ENCODE results near the gene OCA2.

The OCA2 gene

DNA sequence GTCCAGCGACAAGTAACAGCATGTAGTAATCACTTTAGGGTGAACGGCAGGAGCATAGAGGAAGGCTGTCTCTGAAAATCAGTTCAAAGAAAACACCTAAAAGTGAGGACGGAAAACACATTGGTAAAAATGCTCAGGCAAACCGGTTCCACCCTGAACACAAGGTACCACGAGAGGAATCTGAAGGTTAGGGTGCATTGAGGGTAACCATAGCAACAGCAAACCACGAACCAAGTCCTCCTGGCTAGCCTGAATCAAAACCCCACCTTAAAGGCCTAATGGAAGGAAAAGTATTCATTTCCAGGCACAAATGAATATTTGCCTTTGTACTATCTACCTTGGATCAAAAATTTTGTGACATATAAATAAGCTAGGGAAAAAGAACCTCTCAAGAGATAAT is 315.0 kb downstream of the OCA2 start:
- in situ Hi-C loops (cut with HindIII; ENCODE audit: low pct_ligation_motif_present, low sequenced_read_pairs): no loop called here
- TF ChIP-seq, protein P1, sequence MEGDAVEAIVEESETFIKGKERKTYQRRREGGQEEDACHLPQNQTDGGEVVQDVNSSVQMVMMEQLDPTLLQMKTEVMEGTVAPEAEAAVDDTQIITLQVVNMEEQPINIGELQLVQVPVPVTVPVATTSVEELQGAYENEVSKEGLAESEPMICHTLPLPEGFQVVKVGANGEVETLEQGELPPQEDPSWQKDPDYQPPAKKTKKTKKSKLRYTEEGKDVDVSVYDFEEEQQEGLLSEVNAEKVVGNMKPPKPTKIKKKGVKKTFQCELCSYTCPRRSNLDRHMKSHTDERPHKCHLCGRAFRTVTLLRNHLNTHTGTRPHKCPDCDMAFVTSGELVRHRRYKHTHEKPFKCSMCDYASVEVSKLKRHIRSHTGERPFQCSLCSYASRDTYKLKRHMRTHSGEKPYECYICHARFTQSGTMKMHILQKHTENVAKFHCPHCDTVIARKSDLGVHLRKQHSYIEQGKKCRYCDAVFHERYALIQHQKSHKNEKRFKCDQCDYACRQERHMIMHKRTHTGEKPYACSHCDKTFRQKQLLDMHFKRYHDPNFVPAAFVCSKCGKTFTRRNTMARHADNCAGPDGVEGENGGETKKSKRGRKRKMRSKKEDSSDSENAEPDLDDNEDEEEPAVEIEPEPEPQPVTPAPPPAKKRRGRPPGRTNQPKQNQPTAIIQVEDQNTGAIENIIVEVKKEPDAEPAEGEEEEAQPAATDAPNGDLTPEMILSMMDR (IDR thresholded peaks at IDR 0.05; ENCODE audit: low read depth, low read length, missing control alignments): no peak
- no peaks in the 10 kb centered on the region for H3K36me3 ChIP-seq (replicated peaks)

DNA sequence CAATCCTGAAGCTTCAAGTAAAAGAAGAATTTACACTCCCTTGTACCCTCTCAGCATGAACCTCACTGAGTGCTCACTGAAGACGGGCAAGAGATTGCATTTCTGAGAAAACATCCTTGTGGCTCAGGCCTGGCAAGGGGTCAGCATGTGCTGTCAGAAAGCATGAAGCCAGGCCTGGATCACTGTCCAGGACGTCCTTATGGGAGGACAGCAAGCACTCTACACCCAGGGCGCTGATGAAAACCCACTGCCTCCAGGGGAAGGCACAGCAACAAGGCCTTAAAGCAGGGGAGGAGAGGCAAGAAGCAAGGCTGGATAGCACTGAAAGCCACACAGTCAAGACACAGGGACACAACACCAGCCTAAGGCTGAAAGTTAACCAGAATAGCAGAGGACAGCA is 315.4 kb downstream of the OCA2 start:
- TF ChIP-seq, protein P1 (IDR thresholded peaks at IDR 0.05; ENCODE audit: low read depth, low read length, missing control alignments): no peak

More for the DNA sequence above, 315.0 kb downstream of the OCA2 start:
- Histone ChIP-seq H3K27ac (no peak overlapping the region), H3K4me3 (ENCODE audit: low read depth, low read length) (no peak overlapping the region), H3K27me3 (replicated peaks) (no peaks in the 10 kb centered on the region)
- DNase-seq: no peak

DNA sequence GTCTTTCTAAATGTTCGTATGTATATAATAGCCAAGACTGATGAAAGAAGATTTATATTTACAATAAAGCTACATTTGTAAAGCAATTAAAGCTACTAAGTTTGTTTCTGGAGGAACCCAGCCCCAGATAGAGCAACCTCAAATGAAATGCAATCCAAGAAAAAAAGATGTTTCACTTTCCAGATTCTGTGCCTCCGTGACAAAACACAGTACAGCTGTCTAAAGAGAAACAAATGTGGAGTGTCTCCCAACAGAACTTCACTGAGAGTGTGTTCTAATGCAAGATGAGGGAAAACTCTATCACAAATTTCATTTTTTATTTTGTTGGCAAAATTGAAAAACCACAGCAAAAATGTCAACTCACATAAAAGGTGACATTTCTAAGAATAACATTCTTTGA is 317.0 kb downstream of the OCA2 start:
- H3K27me3 ChIP-seq (replicated peaks): no peaks in the 10 kb centered on the region
- no peak overlapping the region for H3K4me3 ChIP-seq (ENCODE audit: low read depth, low read length)
- TF ChIP-seq, protein P1 (IDR thresholded peaks at IDR 0.05; ENCODE audit: low read depth, low read length, missing control alignments): no peak
- H3K36me3 ChIP-seq (replicated peaks): no peaks in the 10 kb centered on the region
- no peak overlapping the region for H3K27ac ChIP-seq
- in situ Hi-C loops (cut with HindIII; ENCODE audit: low pct_ligation_motif_present, low sequenced_read_pairs): no loop called here
- DNase-seq: no peak

More for the DNA sequence above, 315.4 kb downstream of the OCA2 start:
- no peaks in the 10 kb centered on the region for H3K27me3 ChIP-seq (replicated peaks)
- no peaks in the 10 kb centered on the region for H3K36me3 ChIP-seq (replicated peaks)
- no peak overlapping the region for H3K27ac ChIP-seq
- DNase-seq: no peak
- in situ Hi-C loops (cut with HindIII; ENCODE audit: low pct_ligation_motif_present, low sequenced_read_pairs): no loop called here
- no peak overlapping the region for H3K4me3 ChIP-seq (ENCODE audit: low read depth, low read length)

DNA sequence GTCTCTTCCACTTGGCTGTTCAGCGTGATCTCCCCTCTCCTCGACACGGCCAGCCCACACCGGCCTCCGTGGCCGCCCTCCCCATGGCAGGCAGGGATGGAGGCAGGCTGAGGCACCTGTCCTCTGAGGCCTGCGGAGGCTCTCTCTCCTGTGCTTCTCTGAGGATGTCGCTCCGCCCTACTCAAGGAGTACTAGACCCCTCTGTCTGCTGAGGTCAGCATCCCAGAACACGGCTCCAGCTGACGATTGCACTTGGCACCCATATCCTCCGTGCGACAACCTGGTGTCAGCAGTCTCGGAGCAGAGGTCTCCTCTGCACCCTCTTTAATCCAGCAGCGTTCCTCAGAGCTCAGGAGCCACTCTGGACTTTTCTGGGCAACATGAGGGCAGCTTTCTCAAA is 322.6 kb downstream of the OCA2 start:
- no peak for DNase-seq
- Histone ChIP-seq H3K27ac (no peak overlapping the region), H3K27me3 (replicated peaks) (no peaks in the 10 kb centered on the region), H3K4me3 (ENCODE audit: low read depth, low read length) (no peak overlapping the region), H3K36me3 (replicated peaks) (no peaks in the 10 kb centered on the region)
- in situ Hi-C loops (cut with HindIII; ENCODE audit: low pct_ligation_motif_present, low sequenced_read_pairs): no loop called here
- TF ChIP-seq, protein P1 (IDR thresholded peaks at IDR 0.05; ENCODE audit: low read depth, low read length, missing control alignments): no peak

DNA sequence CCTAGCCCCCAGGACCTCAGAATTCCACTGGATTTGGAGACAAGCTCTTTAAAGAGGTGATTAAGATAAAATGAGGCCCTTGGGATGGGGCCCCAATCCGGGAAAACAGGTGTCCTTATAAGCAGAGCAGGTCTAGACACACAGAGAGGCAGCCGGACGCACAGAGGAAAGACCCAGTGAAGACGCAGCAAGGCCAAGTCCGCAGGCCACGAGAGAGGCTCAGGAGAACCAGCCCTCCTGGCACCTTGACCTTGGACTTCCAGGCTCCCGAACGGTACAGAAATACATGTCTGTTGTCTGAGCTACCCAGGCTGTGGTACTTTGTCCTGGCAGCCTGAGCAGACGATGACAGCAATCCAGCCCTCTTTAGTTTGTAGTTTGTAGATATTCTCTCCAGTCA is 324.5 kb downstream of the OCA2 start:
- no peaks in the 10 kb centered on the region for H3K27me3 ChIP-seq (replicated peaks)
- H3K27ac ChIP-seq: no peak overlapping the region
- TF ChIP-seq, protein P1 (IDR thresholded peaks at IDR 0.05; ENCODE audit: low read depth, low read length, missing control alignments): no peak
- H3K36me3 ChIP-seq (replicated peaks): no peaks in the 10 kb centered on the region
- DNase-seq: no peak
- in situ Hi-C loops (cut with HindIII; ENCODE audit: low pct_ligation_motif_present, low sequenced_read_pairs): no loop called here
- no peak overlapping the region for H3K4me3 ChIP-seq (ENCODE audit: low read depth, low read length)

DNA sequence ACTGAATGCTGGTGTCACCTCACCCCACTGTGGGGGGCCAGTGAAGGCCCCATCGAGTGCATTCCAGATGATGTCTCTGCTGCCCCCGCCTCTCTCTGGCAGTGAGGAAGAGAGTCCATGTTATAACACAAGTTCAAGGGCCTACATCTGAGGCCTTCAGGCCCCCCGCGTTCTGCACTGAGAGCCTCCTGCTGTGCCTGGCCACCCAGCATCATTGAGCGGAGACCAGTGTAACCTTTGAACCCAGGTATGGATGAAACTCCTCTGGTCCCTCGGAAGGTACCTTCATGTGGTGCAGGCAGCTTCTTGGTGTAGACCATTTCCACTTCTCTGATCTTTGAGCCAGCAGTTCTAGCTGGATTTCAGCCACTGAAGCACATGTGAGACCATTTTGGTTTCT is 324.9 kb downstream of the OCA2 start:
- TF ChIP-seq, protein P1 (IDR thresholded peaks at IDR 0.05; ENCODE audit: low read depth, low read length, missing control alignments): no peak
- no peak for DNase-seq
- Histone ChIP-seq H3K36me3 (replicated peaks) (no peaks in the 10 kb centered on the region), H3K27me3 (replicated peaks) (no peaks in the 10 kb centered on the region), H3K27ac (no peak overlapping the region), H3K4me3 (ENCODE audit: low read depth, low read length) (no peak overlapping the region)
- in situ Hi-C loops (cut with HindIII; ENCODE audit: low pct_ligation_motif_present, low sequenced_read_pairs): no loop called here
